Ecto neural progenitor cell (in vitro differentiated cells): ENCODE data around the gene BRD1.
"Not testable (repeated sequence)": the region's sequence is repeated elsewhere in the genome, so short reads cannot be mapped to it uniquely, and the experiment has no call there.

Experiments
- DNase-seq: peaks from one replicate; pipeline ENCODE4 v3.0.0-alpha.2; 2018; ENCODE audit warnings: low spot score

BRD1 gene

DNA sequence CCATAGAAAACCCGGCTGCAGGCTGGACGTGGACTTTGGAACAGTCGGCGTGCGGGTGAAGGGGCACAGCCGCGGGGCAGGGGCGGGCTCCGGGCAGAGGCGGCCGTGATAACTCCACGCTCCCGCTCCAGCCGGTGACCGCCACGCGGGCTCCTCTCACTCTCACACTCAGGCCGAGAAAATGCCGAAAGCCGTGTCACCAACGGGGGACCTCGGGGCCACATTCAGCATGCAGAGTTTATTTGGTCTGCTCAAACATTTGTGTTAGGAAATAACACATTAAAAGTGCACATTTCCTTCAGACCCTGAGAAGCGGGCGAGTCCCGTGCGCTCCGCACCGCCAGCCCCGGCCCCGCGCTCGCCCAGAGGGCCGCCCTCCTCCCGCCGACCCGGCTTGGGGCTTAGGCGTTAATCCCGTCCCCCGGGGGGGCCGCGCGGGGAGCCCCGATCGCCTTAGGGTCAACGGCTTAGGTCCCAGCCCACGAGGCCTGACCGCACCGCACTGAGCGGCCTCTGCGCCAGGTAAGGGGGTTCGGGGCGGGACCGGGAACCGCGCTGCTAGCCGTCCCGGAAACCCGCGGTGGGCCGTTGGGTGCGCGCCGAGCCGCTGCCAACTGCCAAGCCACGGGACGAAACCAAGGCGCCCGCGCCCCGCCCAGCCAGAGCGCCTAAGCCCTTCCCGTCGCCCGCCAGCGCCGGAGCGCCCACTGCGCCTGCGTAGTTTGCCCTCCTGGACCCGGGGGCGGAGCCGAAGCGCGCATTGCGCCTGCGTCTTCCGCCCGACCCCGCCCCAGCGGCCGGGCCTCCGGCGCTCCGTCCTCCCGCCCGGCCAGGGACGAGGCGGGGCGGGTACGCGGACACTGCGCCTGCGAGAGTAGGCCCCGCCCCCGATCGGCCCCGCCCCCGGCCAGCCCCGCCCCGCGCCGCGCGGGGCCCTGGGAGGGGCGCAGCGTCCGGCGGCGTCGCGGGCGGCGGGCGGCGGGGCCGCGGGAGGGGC lies 25.5 kb upstream of the BRD1 start, which contains the start of gene ZBED4:
TSS of gene ZBED4 (plus strand) at position 947 of the 997 bp plus-strand sequence. CDS start 29,819 bp downstream, outside the sequence.
- DNase-seq = peak; percentile 99

DNA sequence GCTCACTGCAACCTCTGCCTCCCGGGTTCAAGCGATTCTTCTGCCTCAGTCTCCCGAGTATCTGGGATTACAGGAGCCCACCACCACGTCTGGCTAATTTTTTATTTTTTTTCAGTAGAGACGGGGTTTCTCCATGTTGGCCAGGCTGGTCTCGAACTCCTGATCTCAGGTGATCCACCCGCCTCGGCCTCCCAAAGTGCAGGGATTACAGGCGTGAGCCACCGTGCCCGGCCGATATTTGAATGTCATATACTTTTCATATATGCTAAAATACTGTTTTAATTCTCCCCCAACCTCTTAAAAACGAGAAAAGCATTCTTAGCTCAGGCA lies 24.9 kb upstream of the BRD1 start:
- DNase-seq = not testable (repeated sequence)

DNA sequence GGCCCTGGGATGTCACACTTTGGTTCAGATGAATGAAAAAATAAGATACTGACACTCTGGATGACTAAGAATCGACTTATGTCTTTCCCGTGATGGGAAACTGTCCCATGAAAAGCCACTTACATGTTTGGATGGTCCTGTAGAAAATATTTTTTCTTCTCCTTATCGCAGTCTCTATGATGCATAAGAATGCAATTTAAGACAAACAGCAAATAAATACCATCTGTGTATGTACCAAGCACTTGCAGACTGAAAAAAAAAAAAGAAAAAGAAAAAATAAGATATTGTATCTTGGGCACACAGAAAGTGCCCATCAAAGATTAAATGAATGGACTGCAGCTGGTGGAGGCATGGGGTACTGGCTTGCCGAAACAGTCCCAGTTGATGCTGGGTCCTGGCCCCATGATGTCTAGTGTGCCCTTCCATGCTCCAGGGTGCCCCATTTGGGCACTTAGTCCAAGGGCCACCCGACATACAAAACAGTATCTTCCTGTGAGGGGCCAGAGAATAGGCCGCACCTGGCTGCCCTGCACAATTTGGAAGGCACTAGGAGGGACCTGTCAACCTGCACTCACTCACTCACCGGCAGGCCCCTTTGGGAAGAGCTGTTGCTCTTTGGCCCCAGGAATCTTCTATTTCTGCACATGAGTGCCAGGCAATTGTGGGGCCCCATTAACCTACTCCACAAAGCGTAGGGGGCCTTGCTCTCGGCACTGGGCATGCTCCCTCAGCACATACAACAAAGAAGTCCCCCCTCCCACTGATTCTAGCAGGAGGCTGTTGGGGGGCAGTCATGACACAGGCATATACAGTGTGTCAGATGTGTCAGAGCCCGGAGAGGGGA lies 23.5 kb upstream of the BRD1 start:
- DNase-seq = no peak

DNA sequence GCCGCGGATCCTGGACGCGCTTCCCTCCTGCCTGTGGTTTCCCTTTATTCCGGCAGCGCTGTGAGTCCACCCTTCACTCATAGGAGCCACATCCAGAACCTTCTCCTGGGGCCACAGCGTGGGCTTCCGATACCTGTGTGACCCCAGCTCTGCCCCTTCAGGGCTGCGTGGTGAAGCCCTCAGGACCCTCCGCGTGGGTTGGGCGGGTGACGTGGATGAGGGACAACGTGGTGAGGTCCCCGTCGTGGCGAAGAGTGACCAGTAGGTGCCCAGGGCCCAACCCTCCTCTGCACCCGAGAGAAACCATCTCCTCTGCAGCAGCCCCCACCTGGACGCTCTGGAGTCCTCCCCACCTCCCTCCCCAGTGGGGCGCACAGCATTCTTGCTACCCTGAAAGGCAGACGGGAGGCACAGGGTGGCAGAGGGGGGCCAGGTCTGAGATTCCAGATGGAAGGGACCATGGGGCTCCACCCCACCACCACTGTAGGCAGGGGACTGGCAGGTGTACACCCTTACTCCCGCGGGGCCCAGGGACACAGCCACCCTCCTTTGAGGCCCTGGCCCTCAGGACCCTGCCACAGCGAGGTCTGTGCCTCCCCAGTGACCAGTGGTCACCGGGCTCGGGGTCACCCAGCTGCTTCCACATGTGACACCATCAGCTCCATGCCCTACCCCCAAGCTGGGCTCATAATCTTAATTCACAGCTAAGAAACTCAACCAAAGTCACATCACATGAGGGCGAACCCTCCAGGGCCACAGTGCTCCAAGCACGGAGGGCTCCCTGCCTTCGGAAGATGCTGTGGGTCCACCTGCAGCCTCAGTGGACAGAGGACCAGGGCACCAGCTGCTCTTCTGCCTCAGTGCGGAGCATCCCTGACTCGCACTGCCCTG lies 22.6 kb upstream of the BRD1 start:
- DNase-seq = no peak

DNA sequence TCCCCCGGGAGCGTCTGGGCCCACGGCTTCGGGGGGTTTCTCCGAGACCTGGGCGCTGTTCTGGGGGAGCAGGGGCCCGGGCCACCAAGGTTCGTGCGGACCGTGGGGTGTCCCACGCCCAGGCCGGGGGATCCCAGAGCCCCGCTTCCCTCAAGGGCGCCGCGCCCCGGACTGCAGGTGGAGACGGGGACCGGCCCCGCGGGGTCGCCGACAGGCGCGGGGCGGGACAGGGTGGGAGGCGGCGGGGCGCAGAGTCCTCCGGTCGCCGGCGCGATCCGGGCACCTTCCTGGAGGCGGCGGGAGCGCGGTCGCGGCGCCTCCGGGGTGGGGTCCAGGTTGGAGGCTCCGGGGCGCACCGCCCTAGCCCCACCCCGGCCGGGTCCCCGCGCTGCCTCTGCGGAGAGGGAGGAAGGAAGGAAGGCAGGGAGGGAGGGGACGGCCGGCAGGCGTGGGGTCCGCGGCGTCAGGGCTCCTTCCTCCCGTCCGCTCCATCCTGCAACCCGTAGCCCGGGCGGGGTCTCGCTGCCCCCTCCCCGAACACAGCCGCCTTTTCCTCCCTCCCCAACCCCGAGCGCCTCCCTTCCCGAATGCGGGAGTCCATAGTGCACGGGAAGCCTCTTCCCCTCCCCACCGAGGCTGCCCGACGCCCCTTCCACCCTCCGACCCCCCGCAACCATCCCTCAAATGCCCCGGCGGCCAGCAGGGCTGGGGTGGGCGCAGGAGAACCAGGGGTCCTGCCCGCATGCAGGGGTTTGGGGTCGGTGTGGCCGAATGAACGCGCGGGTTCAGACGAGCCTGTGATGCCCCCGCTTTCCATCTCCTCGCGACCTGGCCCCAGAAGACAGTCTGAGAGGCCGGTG lies 21.7 kb upstream of the BRD1 start:
- no peak for DNase-seq

DNA sequence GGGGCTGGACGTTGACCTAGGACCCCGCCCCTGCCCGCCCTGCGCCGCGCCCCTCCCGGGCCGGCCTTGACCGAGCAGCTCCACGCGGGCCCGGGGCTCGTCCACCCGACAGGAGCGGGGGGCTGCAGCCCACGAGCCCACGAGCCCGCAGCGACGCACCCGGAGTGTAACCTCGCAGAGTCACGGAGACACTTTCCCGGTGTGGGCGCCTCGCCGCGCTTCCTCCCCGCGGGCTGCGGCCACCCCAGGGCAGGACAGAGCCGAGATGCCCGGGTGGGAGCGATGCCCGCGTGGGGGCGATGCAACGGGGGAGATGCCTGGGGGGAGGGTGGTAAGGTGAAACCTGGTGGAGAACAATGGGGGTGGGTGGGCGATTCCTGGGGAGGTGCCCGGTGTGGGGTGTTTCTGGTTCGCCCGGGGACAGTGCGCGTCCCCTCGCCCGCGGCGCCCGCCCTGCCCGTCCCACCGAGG lies 21.1 kb upstream of the BRD1 start:
- DNase-seq = no peak

DNA sequence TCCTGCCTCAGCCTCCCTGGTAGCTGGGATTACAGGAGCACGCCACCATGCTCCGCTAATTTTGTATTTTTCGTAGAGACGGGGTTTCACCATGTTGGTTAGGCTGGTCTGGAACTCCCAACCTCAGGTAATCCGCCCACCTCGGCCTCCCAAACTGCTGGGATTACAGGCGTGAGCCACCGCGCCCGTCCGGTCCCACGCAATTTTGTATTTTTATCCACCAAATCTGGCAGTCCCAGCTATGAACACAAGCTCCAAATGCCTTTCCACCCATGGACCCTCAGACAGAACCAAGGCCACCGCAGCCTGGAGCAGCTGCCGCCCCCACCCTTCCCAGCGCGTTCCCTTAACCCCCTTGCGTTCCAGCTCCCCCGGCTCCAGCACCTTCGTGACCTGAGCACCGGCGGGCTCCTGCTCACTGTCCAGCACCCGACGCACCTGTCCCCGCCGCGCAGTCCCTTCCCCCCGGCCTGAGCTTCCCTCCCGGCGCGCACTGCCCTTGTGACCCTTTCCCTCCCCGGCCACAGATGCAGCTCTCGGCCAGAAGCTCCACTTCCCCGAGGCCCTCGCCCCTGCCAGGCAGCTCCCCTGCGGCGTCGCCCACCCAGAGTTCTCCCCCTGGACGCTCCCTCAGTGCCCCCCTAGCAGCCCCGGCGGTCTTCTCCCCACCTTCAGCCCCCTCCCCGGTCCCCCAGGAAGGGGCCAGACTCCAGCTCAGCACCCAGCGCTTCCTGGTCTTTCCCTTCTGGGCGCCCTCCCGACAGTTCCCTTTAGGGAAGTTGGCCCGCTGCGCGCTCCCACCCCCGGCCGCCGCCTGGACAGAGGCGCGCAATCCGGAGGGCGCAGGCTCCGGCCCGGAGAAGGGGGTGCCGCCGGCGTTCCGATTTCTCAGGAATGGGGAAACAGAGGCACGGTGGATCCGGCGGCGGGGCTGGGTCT lies 20.3 kb upstream of the BRD1 start:
- DNase-seq = no peak

DNA sequence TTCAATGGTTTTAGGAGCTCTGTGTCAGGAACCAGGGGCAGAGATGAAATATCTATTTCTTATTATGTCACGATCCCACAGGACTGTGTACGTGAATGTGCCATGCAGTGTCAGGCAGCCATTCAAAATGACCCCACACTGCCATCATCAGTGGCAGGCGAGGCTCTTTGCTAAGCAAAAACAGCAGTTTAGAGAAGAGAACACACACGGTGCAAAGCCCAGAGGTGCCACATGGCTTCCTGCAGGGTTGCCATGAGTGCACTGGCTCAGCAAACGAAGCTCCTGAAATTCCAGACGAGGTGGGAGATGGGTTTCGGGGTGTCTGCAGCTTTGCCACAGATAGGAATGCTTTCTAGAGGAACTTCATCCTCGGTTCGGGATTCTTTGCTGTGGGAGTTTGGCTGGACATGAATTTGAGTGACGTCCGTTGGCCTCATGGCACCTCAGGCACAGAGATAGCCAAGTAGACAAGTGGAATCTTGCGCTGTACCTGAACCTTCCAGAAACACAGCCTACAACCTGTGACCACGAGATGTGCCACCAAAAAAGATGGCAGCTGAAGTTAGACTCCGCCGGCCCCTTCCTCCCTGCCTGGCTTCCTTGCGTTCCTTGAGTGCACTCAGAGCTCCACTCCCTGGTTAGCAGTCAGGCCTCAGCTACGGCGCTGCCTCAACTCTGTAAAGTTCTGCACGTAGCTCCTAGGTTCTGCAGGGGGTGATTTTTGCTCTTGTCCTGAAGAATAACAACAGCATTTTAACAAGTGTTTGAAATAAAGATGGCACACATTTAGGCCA lies 18.2 kb upstream of the BRD1 start:
- no peak for DNase-seq

DNA sequence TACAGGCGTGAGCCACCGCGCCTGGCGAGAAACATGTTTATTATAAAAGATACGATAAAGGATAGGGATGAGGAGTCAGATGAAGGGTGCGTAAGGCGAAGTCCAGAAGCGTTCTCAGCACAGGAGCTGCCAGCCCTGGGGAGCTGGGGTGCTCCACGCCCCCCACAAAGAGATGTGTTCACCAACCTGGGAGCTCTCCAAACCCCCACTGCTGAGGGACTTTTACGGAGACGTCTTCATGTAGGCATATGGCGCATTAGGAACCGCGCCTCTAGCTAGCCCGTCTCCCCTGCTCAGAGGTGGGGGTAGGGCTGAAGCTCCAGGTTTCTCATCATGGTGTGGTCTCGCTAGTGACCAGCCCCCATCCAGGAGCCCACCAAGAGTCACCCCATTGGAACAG lies 17.6 kb upstream of the BRD1 start:
- no peak for DNase-seq

DNA sequence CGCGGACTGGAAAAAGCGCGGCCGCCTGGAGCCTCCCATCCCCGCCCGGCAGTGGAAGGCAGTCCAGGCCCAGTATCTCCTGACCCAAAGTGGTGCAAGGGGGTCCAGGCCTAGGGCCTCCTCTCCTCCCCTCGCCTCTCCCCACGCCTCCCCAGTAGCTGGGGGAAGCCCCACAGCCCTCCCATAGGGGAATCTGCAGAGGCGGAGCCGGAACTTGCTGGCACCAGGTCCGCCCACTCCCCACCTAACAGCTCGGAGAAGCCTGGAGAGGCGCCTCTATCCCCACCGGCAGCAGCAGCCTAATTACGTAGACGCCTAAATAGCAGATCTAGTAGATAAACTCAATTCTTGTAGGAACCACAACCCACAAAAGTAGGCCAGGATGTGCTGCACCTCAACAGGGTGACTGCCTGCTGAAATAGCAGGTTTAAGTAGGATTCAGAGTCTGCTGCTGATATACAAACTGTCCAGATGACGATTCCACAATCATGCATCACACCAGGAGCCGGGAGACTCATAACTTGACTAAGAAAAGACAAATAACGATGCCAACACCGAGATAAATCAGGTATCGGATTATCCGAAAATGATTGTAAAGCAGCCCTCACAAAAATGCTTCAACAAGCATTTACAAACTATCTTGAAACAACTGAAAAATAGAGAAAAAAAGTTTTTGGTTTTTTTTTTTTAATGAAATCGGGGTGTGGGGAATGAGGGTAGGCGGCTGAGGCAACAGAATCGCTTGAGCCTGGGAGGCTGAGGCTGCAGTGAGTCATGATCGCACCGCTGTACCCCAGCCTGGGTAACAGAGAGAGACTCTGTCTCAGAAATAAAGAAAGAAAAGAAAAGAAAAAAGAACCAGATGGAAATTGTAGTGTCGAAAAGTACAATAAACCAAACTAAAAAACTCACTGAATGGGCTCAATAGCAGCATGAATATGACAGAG lies 11.4 kb upstream of the BRD1 start:
- DNase-seq = no peak

DNA sequence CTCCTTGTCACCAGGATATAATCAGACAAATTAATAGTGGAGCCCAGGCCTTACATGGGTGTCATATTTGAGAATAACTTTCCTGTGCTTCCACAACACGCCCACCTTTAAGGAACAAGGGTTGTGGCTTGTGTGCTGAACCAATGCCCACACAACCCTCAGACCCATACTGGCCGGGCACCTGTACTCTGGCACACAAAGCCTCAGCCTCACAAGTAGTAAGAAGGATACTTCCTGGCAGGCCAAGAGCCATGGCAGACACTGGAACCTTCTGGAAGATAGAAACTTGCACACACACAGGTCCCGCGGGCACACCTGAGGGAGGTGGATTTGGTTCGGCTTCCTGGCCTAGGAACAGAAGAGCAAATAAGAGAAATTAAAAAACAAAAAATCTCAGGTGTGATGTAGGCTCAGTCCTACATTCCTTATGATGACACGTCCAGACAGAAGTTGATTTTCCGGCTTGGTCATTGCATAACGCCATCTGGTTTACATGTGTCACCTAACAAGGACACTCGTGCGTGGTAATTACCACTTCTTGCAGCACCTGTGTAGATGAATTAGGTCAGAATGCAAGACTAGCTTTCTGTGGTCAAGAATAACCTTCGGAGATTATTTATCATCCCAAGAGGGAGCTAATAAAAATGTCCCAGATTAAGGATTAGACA lies 5.8 kb upstream of the BRD1 start:
- DNase-seq = no peak

DNA sequence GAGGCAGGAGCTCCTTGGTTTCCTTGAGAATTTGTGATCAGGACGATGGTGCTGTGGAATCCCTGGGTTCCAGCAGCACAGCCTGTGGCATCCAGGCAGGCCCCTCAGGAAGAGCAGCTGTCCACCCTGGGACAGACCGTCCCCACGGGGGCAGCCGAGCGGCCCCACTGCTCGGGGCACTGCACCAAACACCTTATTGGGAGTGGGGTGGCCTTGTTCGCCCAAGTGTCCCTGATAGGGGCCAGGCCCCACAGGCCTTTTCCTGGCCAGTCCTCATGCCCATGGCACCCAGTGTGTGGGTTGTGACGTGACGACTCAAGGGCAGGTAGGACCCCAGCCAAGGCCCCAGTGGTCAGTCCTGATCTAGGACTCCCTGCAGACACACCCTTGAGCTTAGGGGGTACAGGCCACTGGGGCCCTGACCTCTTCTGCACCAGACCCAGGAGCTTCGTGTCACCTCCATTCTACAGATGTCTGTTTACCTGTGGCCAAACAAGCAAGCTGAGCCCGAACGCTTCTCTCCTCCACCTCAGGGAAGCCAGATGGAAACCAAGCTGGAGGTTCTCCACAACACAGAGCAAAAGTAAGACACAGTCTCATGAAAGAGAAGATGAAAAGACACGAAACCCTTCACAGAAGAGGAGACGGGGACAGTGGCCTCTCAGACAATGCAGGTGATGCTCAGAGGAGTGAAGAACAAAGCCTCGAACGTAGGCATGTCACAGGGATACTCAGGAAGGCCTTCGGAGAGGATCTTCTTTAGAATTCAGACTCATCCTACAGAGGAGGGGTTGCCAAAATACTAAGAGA lies 1.6 kb upstream of the BRD1 start:
- DNase-seq = no peak

DNA sequence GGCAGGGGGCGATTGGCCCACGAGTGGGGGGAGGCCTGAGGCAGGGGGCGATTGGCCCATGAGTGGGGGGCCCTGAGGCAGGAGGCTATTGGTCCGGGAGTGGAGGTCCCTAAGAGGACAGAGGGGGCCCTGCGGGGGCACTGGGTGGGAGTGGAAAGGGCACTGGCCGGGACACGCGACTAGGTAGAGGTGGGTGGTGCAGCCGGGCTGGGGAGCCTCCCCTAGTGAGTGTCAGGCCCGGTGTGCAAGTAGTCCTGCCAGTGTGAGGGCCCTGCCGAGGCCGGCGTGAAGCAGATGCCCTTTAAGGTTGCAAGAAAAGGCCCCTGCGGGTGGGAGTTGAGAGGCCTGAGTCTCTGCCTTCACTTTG lies 909 bp upstream of the BRD1 start:
- DNase-seq = no peak

DNA sequence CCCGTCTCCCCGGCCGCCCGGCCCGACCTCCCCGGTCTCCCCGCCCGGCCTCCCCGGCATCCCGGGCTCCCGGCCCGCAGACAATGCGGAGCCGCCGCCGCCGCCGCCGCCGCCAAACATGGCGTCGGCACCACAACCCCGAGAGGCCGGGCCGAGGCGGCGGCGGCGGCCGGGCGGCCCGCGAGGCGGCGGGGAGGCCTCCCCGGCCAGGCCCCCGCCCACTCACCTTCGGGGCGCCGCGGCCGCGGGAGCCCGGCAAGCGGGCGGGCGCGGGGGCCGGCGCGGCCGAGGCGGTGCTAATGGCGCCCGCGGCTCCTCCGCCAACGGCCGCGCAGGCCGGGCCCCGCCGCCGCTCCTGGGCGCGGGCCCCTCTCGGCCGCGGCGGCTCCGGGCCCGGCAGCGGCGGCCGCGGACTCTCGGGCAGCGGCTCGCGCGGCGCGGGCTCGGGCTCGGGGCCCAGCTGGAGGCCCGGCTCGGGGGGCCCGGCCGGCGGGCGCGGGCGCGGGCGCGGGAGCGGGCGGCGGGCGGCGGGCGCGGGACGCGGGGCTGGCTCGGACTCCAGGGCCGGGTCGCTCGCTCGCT lies 311 bp downstream of the BRD1 start:
- DNase-seq = no peak

DNA sequence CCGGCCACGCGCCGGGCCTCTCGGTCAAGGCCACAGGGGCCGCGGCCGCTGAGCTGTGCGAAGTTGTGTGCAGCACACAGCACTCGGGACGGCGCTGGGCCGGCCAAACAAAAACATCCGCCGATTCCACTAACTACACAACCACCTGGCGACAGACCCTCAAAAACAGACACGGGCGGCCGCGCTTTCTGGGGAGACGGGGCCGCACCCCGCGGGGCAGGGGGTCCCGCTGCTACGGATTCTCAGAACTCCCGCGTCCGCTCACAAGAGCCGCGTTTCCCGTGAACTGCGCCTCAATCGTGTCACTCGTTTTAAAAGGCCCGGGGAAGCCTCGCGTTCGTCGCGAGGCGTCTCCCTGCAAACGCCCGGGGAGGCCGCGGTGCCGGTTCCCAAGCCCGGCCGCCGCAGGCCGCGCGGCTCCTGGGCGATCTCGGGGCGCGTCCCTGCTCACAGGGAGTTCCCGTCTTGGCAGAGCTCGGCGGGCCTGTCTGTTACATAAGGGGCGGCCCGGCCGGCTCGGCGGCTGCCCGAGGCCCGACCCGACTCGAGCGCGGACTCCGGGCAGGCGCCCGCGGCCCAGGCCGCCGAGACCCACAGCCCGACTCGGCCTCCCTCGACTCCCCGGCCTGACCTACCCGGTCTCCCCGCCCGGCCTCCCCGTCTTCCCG lies 936 bp downstream of the BRD1 start:
- no peak for DNase-seq
